Naive thymus-derived CD4-positive, alpha-beta T cell (primary cell): Measurements from ENCODE around the gene SLC22A23. TPM values are rescaled to one million over a fixed set of nuclear protein-coding genes. Genes with fewer than 3 reads are reported as not detected.

Source experiments
- ATAC-seq: fragments of 150-1000 bp; cut with Tn5 transposase; 2 replicates; pipeline ENCODE4 v1.10.0; 2021; ENCODE audit warnings: mild to moderate bottlenecking, moderate library complexity
- CTCF ChIA-PET: fragments of 350-600 bp; sonication (Branson Sonifier 250); formaldehyde crosslinking; loops from one replicate; lab custom pipeline; 2021; ENCODE audit warnings: antibody characterized with exemption; lab: Charles Lee
- POLR2A ChIA-PET: fragments of 350-600 bp; sonication (Branson Sonifier 250); formaldehyde crosslinking; loops from one replicate; lab custom pipeline; 2021; ENCODE audit warnings: antibody characterized with exemption, inconsistent platforms; lab: Charles Lee
- DNase-seq, 9 donors: peaks; one replicate each; pipeline versions ENCODE4 v3.0.0 to v3.0.0-alpha.2; 2020 to 2022; ENCODE audit warnings: mixed read lengths in 1 of 9
- H3K27ac ChIP-seq: one replicate; pipeline ENCODE4 v1.7.0; 2013; ENCODE audit warnings: mild to moderate bottlenecking, low read depth, low read length, moderate library complexity
- H3K27me3 ChIP-seq, 2 donors: one replicate each; pipeline ENCODE4 v1.7.0; 2013; ENCODE audit warnings: low read length in 2 of 2, mild to moderate bottlenecking in 2 of 2, moderate library complexity in 2 of 2; ENCODE audit not compliant: control insufficient read depth in 2 of 2, insufficient read depth in 2 of 2
- H3K36me3 ChIP-seq, 3 experiments: 1 replicate in 2 of 3; 2 replicates in 1 of 3; pipeline ENCODE4 v1.7.0; 2013; ENCODE audit warnings: low read length in 3 of 3, mild to moderate bottlenecking in 3 of 3, moderate library complexity in 1 of 3; ENCODE audit not compliant: insufficient read depth in 3 of 3, control insufficient read depth in 2 of 3
- H3K4me1 ChIP-seq, 2 donors: one replicate each; pipeline ENCODE4 v1.7.0; 2013; ENCODE audit warnings: low read length in 2 of 2, mild to moderate bottlenecking in 2 of 2, moderate library complexity in 1 of 2; ENCODE audit not compliant: control insufficient read depth in 2 of 2, insufficient read depth in 2 of 2
- H3K4me3 ChIP-seq: 2 replicates; pipeline ENCODE4 v1.7.0; 2013; ENCODE audit warnings: mild to moderate bottlenecking, low read length
- H3K9me3 ChIP-seq, 3 experiments: 1 replicate in 2 of 3; 2 replicates in 1 of 3; pipeline ENCODE4 v1.7.0; 2013; ENCODE audit warnings: low read length in 3 of 3; ENCODE audit not compliant: control insufficient read depth in 2 of 3
- H3K27ac Mint-ChIP-seq, 9 donors: one replicate each; pipeline ENCODE4 v1.8.0; 2020 to 2022; ENCODE audit warnings: mixed read lengths in 9 of 9, mild to moderate bottlenecking in 8 of 9, moderate library complexity in 5 of 9, inconsistent platforms in 2 of 9
- H3K27me3 Mint-ChIP-seq, 5 donors: one replicate each; pipeline ENCODE4 v1.8.0; 2021 to 2022; ENCODE audit warnings: mixed read lengths in 5 of 5, mild to moderate bottlenecking in 1 of 5
- H3K36me3 Mint-ChIP-seq, 5 donors: one replicate each; pipeline ENCODE4 v1.8.0; 2020 to 2022; ENCODE audit warnings: mixed read lengths in 5 of 5, mild to moderate bottlenecking in 3 of 5, inconsistent platforms in 1 of 5
- H3K4me1 Mint-ChIP-seq, 7 donors: one replicate each; pipeline ENCODE4 v1.8.0; 2020 to 2022; ENCODE audit warnings: mixed read lengths in 7 of 7, mild to moderate bottlenecking in 3 of 7, inconsistent platforms in 1 of 7
- H3K4me3 Mint-ChIP-seq, 10 donors: one replicate each; pipeline ENCODE4 v1.8.0; 2020 to 2022; ENCODE audit warnings: mild to moderate bottlenecking in 10 of 10, mixed read lengths in 10 of 10, moderate library complexity in 6 of 10, inconsistent platforms in 2 of 10
- H3K9me3 Mint-ChIP-seq, 11 donors: one replicate each; pipeline ENCODE4 v1.8.0; 2020 to 2022; ENCODE audit warnings: mixed read lengths in 11 of 11, mild to moderate bottlenecking in 4 of 11, inconsistent platforms in 1 of 11, moderate library complexity in 1 of 11
- intact Hi-C, 2 donors: fragments of 100-400 bp; cut with micrococcal nuclease; formaldehyde crosslinking; loops; one replicate each; pipeline ENCODE4 v1.15.1; 2023
- polyA plus RNA-seq, 2 donors: library from polyadenylated mRNA; unstranded; fragments of 300-500 nt; fragmentation: Illumina TruSeq; gene quantifications; one replicate each; pipeline ENCODE4 v1.2.3, GENCODE V29; 2021
- total RNA-seq, 6 experiments: library from RNA in 5 of 6; stranded (reverse) in 5 of 6; gene quantifications; 1 replicate in 5 of 6; 2 replicates in 1 of 6; pipeline ENCODE4 v1.2.3 and lab custom pipeline; 2021 to 2026

The SLC22A23 gene
- total and polyA plus RNA-seq, 7 experiments from 2014 or later, result 1.1 to 23.8 (median 13.6) TPM

GRCh38 chr6:3335169-3335568, 121.7 kb downstream of the SLC22A23 start:
- H3K36me3 ChIP-seq, result no peaks in the 10 kb centered on the region
- H3K27me3 ChIP-seq, result no peaks in the 10 kb centered on the region
- H3K27ac Mint-ChIP-seq, result no peak overlapping the region
- H3K4me3 Mint-ChIP-seq, result peak overlapping the region in 1 of 10 donors; percentile 18
- ATAC-seq (no peak), DNase-seq (no peak)
- intact Hi-C loops, result no loop called here
- H3K27me3 Mint-ChIP-seq, result peaks cover 0 to 20% (median 0%) of the 10 kb centered on the region in 5 donors
- peaks cover 0 to 3% (median 0%) of the 10 kb centered on the region in 5 donors for H3K36me3 Mint-ChIP-seq
- H3K27ac ChIP-seq, result no peak overlapping the region
- H3K9me3 ChIP-seq, result no peaks in the 10 kb centered on the region
- H3K9me3 Mint-ChIP-seq, result no peaks in the 10 kb centered on the region
- H3K4me1 Mint-ChIP-seq, result peaks cover 3 to 42% (median 27%) of the 10 kb centered on the region in 7 donors
- H3K4me1 ChIP-seq, result no peaks in the 10 kb centered on the region
- ChIA-PET POLR2A (no interaction called here), CTCF (no interaction called here)
- no peak overlapping the region for H3K4me3 ChIP-seq

DNA sequence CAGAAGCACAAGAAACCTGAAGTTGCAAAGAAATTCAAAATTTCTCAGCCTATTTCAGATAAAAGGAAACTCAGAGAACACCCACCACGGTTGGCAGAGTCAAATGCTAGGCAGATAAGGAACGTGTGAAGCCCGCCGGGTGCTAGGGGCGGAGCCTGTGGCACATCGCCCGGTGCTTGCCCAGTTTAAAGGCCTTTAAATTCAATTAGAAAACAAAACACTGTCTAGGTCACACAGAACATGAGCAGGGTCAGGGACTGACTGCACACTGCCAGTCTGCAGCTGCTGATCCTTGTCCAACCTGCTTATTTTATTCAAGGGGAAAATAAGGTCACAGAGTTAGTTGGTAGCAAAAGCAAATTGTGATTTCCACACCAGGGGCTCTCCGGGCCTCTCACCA, 122.3 kb downstream of the SLC22A23 start:
- ATAC-seq (no peak), DNase-seq (no peak)
- ChIA-PET CTCF (no interaction called here), POLR2A (no interaction called here)
- Histone ChIP-seq H3K27me3 (no peaks in the 10 kb centered on the region), H3K27ac (no peak overlapping the region), H3K4me3 (no peak overlapping the region), H3K36me3 (no peaks in the 10 kb centered on the region), H3K4me1 (no peaks in the 10 kb centered on the region), H3K9me3 (no peaks in the 10 kb centered on the region)
- peaks cover 0 to 3% (median 0%) of the 10 kb centered on the region in 5 donors for H3K36me3 Mint-ChIP-seq
- no peak overlapping the region for H3K4me3 Mint-ChIP-seq
- H3K27ac Mint-ChIP-seq, result peak overlapping the region in 1 of 9 donors; percentile 38
- H3K9me3 Mint-ChIP-seq, result no peaks in the 10 kb centered on the region
- H3K27me3 Mint-ChIP-seq, result peaks cover 0 to 20% (median 0%) of the 10 kb centered on the region in 5 donors
- intact Hi-C loops, result no loop called here
- H3K4me1 Mint-ChIP-seq, result peaks cover 3 to 40% (median 27%) of the 10 kb centered on the region in 7 donors

DNA sequence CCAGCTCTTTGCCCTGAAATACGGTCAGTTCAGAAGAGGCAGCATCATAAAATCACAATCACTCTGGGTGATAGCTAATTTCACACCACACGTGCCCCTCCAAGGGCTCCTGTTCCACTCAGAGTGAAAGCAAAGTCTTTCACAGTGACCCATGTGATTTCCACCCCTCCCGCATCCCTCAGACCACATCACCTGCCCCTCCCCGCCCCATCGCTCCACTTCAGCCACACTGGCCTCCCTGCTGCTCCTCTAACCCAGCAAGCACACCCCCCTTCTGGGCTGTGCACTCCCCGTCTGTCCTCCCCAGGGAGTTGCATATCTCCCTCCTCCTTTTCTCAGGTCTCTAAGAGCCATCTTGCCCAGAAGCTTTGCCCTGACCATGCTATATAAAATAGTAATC, 123.6 kb downstream of the SLC22A23 start:
- Mint-ChIP-seq H3K4me3 (no peak overlapping the region), H3K4me1 (peaks cover 3 to 31% (median 19%) of the 10 kb centered on the region in 7 donors), H3K27ac (peak overlapping the region in 2 of 9 donors; percentile 26 to 43), H3K27me3 (peaks cover 0 to 20% (median 0%) of the 10 kb centered on the region in 5 donors), H3K9me3 (no peaks in the 10 kb centered on the region), H3K36me3 (peaks cover 0 to 3% (median 0%) of the 10 kb centered on the region in 5 donors)
- ChIA-PET CTCF (no interaction called here), POLR2A (interaction anchor here (1.4 kb wide), 1 partner anchor 23 kb away, joined by 3 read pairs; no protein-coding TSS in a partner anchor)
- H3K9me3 ChIP-seq, result no peaks in the 10 kb centered on the region
- H3K4me1 ChIP-seq, result no peaks in the 10 kb centered on the region
- ATAC-seq (no peak), DNase-seq (no peak)
- intact Hi-C loops, result no loop called here
- no peaks in the 10 kb centered on the region for H3K27me3 ChIP-seq
- no peaks in the 10 kb centered on the region for H3K36me3 ChIP-seq
- no peak overlapping the region for H3K4me3 ChIP-seq
- no peak overlapping the region for H3K27ac ChIP-seq

DNA sequence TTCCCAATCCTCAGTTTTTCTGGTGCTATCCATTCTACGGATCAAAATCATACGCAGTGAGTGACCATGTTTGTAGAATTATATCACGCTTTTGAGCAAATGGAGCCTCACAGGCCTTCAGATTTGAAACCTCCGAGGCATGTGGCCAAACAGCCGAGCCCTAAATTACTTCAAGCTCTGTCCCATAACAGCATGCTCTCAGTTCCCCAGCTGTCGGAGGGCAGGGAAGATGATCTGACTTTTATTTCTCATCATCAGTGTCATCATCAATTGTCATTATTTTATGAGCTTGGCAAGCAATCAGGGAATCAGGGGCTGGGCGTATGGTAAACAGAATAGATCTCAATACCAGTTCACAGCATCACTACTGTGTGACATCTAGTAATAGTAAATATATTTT, 124.9 kb downstream of the SLC22A23 start:
- ATAC-seq (no peak), DNase-seq (no peak)
- Histone ChIP-seq H3K4me3 (no peak overlapping the region), H3K27me3 (no peaks in the 10 kb centered on the region), H3K4me1 (no peaks in the 10 kb centered on the region), H3K27ac (no peak overlapping the region), H3K36me3 (no peaks in the 10 kb centered on the region), H3K9me3 (no peaks in the 10 kb centered on the region)
- Mint-ChIP-seq H3K9me3 (no peaks in the 10 kb centered on the region), H3K27me3 (peaks cover 0 to 23% (median 0%) of the 10 kb centered on the region in 5 donors), H3K36me3 (peaks cover 0 to 8% (median 0%) of the 10 kb centered on the region in 5 donors), H3K4me3 (no peak overlapping the region), H3K4me1 (peaks cover 0 to 20% (median 13%) of the 10 kb centered on the region in 7 donors), H3K27ac (no peak overlapping the region)
- ChIA-PET CTCF (no interaction called here), POLR2A (no interaction called here)
- intact Hi-C loops, result no loop called here

- Histone ChIP-seq H3K4me1 (no peaks in the 10 kb centered on the region), H3K36me3 (no peaks in the 10 kb centered on the region), H3K27me3 (no peaks in the 10 kb centered on the region), H3K4me3 (no peak overlapping the region), H3K9me3 (no peaks in the 10 kb centered on the region), H3K27ac (no peak overlapping the region)
- ATAC-seq (no peak), DNase-seq (no peak)
- intact Hi-C loops, result no loop called here
- CTCF ChIA-PET, result no interaction called here
- Mint-ChIP-seq H3K27me3 (peaks cover 0 to 23% (median 0%) of the 10 kb centered on the region in 5 donors), H3K36me3 (peaks cover 0 to 7% (median 0%) of the 10 kb centered on the region in 5 donors), H3K4me1 (peaks cover 0 to 19% (median 13%) of the 10 kb centered on the region in 7 donors), H3K4me3 (no peak overlapping the region), H3K9me3 (no peaks in the 10 kb centered on the region), H3K27ac (no peak overlapping the region)
- POLR2A ChIA-PET, result no interaction called here
These were observed 125.4 kb downstream of the SLC22A23 start for GRCh38 chr6:3331494-3331893.

GRCh38 chr6:3330199-3330598, 126.7 kb downstream of the SLC22A23 start:
- DNase-seq (no peak), ATAC-seq (no peak)
- intact Hi-C loops, result no loop called here
- Histone ChIP-seq H3K9me3 (no peaks in the 10 kb centered on the region), H3K27me3 (no peaks in the 10 kb centered on the region), H3K27ac (no peak overlapping the region), H3K4me1 (no peaks in the 10 kb centered on the region), H3K36me3 (no peaks in the 10 kb centered on the region), H3K4me3 (no peak overlapping the region)
- H3K9me3 Mint-ChIP-seq, result no peaks in the 10 kb centered on the region
- peaks cover 0 to 23% (median 0%) of the 10 kb centered on the region in 5 donors for H3K27me3 Mint-ChIP-seq
- CTCF ChIA-PET, result no interaction called here
- POLR2A ChIA-PET, result interaction anchor here (0.7 kb wide), 1 partner anchor 243 kb away, joined by 3 read pairs; no protein-coding TSS in a partner anchor
- H3K36me3 Mint-ChIP-seq, result peaks cover 0 to 4% (median 0%) of the 10 kb centered on the region in 5 donors
- H3K4me1 Mint-ChIP-seq, result peaks cover 0 to 18% (median 10%) of the 10 kb centered on the region in 7 donors
- H3K4me3 Mint-ChIP-seq, result no peak overlapping the region
- H3K27ac Mint-ChIP-seq, result no peak overlapping the region

- Histone ChIP-seq H3K4me1 (no peaks in the 10 kb centered on the region), H3K4me3 (no peak overlapping the region), H3K27ac (no peak overlapping the region), H3K36me3 (no peaks in the 10 kb centered on the region), H3K9me3 (no peaks in the 10 kb centered on the region), H3K27me3 (no peaks in the 10 kb centered on the region)
- Mint-ChIP-seq H3K4me3 (no peak overlapping the region), H3K27me3 (peaks cover 0 to 21% (median 0%) of the 10 kb centered on the region in 5 donors), H3K27ac (peak overlapping the region in 1 of 9 donors; percentile 65), H3K9me3 (no peaks in the 10 kb centered on the region), H3K4me1 (peaks cover 0 to 12% (median 3%) of the 10 kb centered on the region in 7 donors), H3K36me3 (peaks cover 0 to 4% (median 0%) of the 10 kb centered on the region in 5 donors)
- DNase-seq (no peak), ATAC-seq (no peak)
- CTCF ChIA-PET, result no interaction called here
- intact Hi-C loops, result no loop called here
- POLR2A ChIA-PET, result no interaction called here
These were observed 127.3 kb downstream of the SLC22A23 start for GRCh38 chr6:3329393-3330051.
